GM19099 (cell line): ENCODE data around the gene CRELD1.

Experiments
- POLR2A ChIP-seq: IDR thresholded peaks from 3 replicates; pipeline ENCODE4 v1.6.1; 2011; ENCODE audit warnings: low read depth; ENCODE audit not compliant: insufficient read length; ENCODE audit errors: extremely low read depth

Gene CRELD1

DNA sequence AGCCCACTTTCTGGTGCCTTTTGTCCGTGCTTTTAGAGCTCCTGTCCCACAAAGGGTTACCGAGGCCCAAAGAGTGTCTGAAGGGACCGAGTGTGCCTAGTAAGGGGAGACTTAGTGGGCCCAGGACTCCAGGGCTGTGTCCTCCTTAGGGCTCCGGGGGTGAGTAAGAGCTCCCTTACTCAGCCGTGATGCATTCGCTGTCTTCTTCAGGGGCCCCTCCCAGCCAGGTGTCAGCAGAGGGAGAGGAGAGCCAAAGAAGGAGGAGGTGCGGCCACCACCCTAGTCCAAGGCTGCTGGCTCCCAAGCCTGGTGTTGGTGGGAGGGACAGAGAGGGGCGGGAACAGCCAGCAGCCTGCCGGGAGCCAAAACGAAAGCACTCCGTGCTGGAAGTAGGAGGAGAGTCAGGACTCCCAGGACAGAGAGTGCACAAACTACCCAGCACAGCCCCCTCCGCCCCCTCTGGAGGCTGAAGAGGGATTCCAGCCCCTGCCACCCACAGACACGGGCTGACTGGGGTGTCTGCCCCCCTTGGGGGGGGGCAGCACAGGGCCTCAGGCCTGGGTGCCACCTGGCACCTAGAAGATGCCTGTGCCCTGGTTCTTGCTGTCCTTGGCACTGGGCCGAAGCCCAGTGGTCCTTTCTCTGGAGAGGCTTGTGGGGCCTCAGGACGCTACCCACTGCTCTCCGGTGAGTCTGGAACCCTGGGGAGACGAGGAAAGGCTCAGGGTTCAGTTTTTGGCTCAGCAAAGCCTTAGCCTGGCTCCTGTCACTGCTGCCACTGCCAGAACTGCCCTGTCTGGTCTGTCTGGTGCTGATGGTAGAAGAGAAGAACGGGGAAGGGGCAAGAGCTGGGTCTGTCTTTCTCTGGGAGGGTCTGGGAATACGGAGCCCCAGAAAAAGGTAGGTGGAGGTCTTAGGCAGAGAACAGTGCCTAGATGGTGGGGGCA is 16.6 kb upstream of the CRELD1 start, which contains the start of gene IL17RC:
Gene IL17RC, plus strand, starts transcription at position 365 of the 947 bp plus-strand sequence. Its CDS starts 218 bp downstream, at position 583.
- TF ChIP-seq POLR2A, result no peak

DNA sequence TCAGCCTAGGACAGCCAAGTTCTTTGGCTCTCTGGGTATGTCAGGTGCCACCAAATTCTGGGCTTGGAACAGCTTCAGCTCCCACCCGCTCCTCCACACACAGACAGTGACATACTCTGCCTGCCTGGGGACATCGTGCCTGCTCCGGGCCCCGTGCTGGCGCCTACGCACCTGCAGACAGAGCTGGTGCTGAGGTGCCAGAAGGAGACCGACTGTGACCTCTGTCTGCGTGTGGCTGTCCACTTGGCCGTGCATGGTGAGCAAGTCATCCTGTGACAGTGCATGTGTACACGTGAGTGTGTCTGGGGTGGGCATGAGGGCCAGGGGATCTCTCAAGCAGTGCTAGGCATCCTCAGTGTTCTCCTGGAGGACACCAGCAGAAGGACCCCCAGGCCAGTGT is 15.8 kb upstream of the CRELD1 start:
- TF ChIP-seq POLR2A, result no peak

- TF ChIP-seq POLR2A, result no peak
Observed at GRCh38 chr3:9918261-9919038, 15.2 kb upstream of the CRELD1 start.

DNA sequence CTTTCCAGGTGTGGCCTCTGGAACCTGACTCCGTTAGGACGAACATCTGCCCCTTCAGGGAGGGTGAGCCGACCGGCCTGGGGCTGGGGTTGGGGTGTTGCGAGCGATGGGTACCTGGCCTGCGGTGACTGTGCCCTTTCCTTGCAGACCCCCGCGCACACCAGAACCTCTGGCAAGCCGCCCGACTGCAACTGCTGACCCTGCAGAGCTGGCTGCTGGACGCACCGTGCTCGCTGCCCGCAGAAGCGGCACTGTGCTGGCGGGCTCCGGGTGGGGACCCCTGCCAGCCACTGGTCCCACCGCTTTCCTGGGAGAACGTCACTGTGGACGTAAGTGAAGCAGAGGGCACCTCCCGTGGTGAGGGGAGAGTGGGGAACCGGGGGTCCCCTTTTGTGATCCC is 5.5 kb upstream of the CRELD1 start:
- TF ChIP-seq POLR2A, result no peak

DNA sequence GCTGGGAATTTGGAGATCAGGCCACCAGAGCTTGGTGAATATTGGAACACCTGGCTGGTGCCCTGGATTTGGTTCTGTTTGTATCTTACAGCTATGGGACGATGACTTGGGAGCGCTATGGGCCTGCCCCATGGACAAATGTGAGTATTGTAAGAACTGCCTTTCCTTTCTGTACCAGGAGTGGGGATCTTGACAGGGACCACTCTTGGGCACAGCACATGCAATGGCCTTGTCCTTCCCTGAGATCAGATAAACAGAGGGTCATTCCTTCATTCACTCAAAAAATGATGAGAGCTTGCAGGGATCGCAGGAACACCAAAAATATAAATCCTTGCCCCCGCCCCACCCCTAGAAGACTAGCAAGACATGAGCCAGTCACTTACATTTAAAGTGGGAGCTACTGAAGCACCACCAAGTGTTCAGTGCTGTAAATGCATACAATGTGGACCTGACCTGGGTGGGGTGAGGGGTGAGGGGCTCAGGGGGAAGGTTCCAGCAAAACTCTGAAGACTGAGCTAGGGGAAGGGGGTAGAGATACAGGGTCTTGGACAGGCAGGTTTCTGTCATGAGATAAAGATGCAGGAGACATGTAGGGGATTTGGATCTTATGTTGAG is 2.7 kb upstream of the CRELD1 start:
- TF ChIP-seq POLR2A, result no peak

- no peak for TF ChIP-seq POLR2A
Observed at GRCh38 chr3:9932535-9932842, 1.1 kb upstream of the CRELD1 start.

GRCh38 chr3:9932843-9933560 is 632 bp upstream of the CRELD1 start:
- peak; percentile 54 for TF ChIP-seq POLR2A

- no peak for TF ChIP-seq POLR2A
Observed at GRCh38 chr3:9934235-9934621, 594 bp downstream of the CRELD1 start.

- TF ChIP-seq POLR2A, result no peak
Observed at GRCh38 chr3:9934993-9935392, 1.4 kb downstream of the CRELD1 start.

GRCh38 chr3:9935966-9936510 is 2.4 kb downstream of the CRELD1 start:
- no peak for TF ChIP-seq POLR2A

- TF ChIP-seq POLR2A, result no peak
Observed at GRCh38 chr3:9937486-9938238, 4.0 kb downstream of the CRELD1 start.

GRCh38 chr3:9938966-9939365 is 5.3 kb downstream of the CRELD1 start:
- no peak for TF ChIP-seq POLR2A

DNA sequence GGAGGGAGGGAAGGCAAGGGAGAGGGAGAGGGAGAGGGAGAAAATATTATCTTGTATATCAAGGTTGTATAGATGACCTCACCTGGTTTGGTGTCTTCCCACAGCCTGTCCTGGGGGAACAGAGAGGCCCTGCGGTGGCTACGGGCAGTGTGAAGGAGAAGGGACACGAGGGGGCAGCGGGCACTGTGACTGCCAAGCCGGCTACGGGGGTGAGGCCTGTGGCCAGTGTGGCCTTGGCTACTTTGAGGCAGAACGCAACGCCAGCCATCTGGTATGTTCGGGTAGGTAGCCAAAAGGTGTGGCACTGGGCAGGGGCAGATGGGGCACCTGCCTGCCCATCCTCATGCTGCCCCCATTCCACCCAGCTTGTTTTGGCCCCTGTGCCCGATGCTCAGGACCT is 7.1 kb downstream of the CRELD1 start:
- no peak for TF ChIP-seq POLR2A

DNA sequence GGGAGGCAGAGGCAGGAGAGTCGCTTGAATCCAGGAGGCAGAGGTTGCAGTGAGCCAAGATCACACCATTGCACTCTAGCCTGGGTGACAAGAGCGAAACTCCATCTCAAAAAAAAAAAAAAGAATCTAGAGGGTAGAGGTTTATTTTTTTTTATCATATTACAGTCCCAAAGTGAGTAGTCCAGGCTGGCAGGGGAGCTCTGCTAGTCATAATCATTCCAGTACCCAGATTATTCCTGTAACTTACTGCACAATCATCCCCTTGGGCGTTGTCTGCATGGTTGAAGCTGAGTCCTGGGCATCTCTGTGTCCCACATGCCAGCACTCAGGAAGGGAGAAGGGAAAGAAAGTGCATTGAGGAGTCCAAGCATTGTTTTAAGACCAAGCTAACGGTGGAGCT is 8.5 kb downstream of the CRELD1 start:
- no peak for TF ChIP-seq POLR2A
